Raji (cell line): ENCODE data around the gene PRR27.

Source experiments
- POLR2A ChIP-seq: IDR thresholded peaks from 2 replicates; pipeline ENCODE4 v1.6.1; 2011; ENCODE audit warnings: low read depth, low read length, control low read depth; ENCODE audit not compliant: insufficient read depth

The PRR27 gene

DNA sequence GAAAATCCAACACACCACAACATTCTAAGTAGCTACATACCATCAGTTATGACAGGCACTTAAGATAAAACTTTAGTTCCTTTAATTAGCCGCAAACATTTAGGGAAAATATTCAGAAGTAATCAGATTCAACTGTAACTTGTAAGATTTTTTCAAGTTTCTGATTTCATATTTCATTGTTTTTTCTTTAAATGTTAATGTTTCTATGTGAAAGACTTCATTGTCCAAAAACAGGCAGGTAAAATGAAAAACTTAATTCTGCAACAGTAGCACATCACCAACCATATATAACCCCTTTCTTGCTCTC lies 29.9 kb downstream of the PRR27 start:
- TF ChIP-seq POLR2A: no peak

DNA sequence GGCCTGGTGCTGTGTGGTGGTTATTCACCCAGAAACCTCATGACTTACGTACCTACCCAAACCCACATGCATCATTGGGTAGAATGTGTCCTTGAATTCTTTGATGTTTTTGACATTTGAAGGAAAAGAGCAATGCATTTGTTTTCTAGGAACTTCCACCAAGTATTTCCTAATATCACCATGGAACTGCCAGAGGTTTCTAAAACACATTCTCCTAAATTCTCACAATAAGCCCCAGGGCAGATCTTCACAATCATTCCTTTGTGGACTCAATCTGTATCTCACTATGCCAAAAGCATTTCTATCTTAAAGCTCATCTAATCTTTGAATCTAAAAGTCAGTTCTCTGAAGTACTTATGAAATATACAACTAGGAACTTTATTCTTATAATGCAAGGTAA lies 33.2 kb downstream of the PRR27 start:
- TF ChIP-seq POLR2A: no peak

DNA sequence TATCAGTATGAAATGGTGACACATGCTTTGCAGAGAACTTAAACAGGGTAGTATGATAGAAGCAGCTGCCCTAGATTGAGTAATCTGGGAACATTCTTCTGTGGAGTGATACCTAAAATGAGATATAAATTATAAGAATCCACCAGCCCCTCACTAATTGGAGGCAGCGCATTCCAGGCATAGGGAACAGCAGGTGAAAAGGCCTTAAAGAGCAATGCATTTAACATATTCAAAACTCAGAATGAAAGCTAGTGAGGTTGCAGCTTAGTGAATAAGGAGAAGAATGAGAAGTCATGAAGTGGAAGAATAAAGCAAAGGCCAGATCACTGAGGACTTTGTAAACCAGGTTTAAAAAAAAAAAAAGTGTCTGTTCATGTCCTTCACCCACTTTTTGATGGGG lies 36.5 kb downstream of the PRR27 start:
- no peak for TF ChIP-seq POLR2A

DNA sequence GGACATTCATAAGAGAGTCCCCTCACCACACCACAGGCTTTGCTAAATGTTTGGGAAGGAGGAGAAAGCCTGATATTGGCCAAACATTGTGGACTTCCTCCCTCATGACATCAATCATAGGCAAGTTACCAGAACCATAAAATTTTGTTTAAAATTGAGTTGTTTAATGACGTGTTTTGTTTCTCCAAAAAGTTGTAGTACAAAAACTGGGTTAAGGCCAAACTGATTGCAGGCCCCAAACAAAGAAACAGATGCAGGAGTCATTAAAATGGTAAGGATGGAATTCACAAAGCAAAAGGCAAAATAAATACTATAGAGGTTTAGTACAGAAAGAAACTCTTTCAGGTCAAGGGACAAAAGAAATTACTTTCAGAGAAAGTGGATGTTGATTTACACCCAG lies 37.6 kb downstream of the PRR27 start:
- TF ChIP-seq POLR2A: no peak

DNA sequence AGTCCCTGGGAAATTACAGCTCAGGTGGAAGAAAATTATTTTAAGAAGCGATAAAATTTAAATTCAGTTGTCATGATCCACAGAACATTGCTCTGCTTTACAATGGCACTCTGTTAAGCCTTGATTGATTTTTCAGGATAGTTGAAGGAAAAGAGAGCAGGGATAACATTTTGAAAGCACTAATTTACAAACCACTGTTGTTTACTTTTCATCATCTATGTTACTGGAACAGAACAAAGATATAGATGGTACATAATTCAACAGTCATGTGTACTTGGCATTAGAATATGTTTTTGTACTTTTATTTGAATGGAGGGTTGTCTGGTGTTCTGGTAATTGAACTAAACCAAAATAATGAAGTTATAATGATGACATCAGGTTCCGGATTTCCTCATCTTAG lies 38.9 kb downstream of the PRR27 start:
- no peak for TF ChIP-seq POLR2A

DNA sequence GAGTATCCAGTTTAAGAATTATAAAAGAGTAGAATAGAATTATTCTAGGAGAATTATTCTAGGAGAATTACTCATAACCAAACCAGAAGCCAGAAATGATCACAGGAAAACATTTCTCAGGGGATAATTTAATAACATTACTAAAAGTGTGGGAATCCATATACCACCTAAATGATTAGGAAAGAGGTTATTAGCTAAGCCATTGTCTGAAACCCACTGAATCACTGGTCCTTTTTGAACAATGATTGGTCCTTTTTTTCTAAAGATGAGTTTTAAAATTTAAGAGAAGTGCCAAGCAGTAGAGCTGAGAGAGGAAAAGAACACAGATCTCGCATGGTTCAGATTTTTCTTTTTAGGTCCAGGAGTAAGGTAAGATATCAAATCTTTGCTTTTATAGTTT lies 41.4 kb downstream of the PRR27 start, which contains the start of gene ODAM:
Gene ODAM (plus strand): TSS at position 301 of the 400 bp plus-strand sequence. CDS start 819 bp downstream, outside the sequence.
- no peak for TF ChIP-seq POLR2A

DNA sequence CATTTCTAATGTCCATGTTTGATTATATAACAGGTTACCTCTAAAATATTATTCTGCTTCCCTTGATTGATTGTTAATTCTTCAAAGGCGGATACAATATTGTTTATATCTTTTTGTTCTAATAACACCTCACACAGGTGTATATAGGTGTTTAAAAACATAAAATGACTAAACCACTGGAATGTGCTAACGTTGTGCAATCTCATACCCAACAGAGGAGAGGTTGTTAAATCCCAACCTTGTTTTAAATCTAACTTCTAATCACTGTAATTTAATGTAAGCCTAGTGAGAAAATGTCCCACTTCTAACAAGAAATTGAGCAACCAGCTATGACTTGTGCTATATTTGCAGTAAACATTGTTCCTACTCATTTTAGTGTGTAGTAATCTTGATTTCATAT lies 42.8 kb downstream of the PRR27 start:
- TF ChIP-seq POLR2A: no peak

DNA sequence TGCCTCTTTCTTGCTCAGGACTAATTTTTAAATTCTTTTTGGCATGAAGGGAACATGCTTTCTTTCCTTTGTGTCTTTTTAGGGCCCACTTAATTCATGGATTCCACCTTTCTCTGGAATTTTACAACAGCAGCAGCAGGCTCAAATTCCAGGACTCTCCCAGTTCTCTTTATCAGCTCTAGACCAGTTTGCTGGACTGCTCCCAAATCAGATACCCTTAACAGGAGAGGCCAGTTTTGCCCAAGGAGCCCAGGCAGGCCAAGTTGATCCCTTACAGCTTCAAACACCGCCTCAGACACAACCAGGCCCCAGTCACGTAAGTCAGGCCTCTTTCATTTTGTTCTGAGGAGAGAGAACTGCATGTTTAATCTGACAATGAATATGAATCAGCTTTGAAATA lies 43.8 kb downstream of the PRR27 start:
- no peak for TF ChIP-seq POLR2A

DNA sequence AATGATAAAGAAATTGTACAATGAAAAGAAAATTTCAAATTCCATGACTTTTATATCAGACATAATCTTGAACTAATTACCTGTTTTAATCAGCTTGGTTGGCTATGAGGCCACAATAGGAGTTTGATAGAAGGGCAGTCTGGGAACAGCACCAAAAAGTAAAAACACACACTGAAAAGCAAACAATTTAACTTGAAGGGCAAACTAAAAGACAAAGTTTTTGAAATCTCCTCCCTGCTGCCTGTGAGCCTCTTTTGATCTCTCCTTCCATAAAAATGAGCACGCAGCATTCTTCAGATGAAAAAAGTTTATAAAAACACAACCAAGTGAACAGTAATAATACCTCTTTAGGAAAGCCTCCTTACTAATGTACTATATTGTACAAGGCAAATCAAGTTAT lies 49.6 kb downstream of the PRR27 start:
- no peak for TF ChIP-seq POLR2A
